Gastroesophageal sphincter (tissue), 4 donors: ENCODE measurements around the gene TMED8. TPM values are rescaled to one million over a fixed set of nuclear protein-coding genes. Genes with fewer than 3 reads are reported as not detected.
"Not testable (repeated sequence)": the region's sequence is repeated elsewhere in the genome, so short reads cannot be mapped to it uniquely, and the experiment has no call there.

ENCODE experiments used
- ATAC-seq: fragments of 150-250 bp; one replicate; pipeline ENCODE4 v1.9.1; 2016; ENCODE audit warnings: mild to moderate bottlenecking, moderate library complexity
- H3K27ac ChIP-seq, 4 donors: fragments of 200-600 bp; sonication (generic) in 3 of 4; 1 replicate in 3 of 4; 2 replicates in 1 of 4; pipeline ENCODE4 v1.5.1; 2016 to 2019
- H3K27me3 ChIP-seq: fragments of 200-600 bp; sonication (generic); one replicate; pipeline ENCODE4 v1.5.1; 2019
- H3K36me3 ChIP-seq, 2 donors: fragments of 200-600 bp; sonication (generic); one replicate each; pipeline ENCODE4 v1.5.1; 2019; ENCODE audit warnings: control low read depth in 1 of 2
- H3K4me1 ChIP-seq, 3 donors: fragments of 200-600 bp; sonication (generic); 1 replicate in 2 of 3; 2 replicates in 1 of 3; pipeline ENCODE4 v1.5.1; 2016 to 2019; ENCODE audit warnings: control low read depth in 2 of 3
- H3K4me3 ChIP-seq, 2 donors: fragments of 200-600 bp; sonication (generic); one replicate each; pipeline ENCODE4 v1.5.1; 2019; ENCODE audit warnings: mild to moderate bottlenecking in 1 of 2, moderate library complexity in 1 of 2
- H3K9me3 ChIP-seq, 3 donors: fragments of 200-600 bp; sonication (generic); one replicate each; pipeline ENCODE4 v1.5.1; 2017 to 2019; ENCODE audit warnings: control low read depth in 2 of 3
- CTCF ChIP-seq, 4 experiments: fragments of 200-600 bp in 2 of 4; fragments of 450-650 bp in 2 of 4; sonication (generic) in 1 of 4; IDR thresholded peaks; one replicate each; pipeline ENCODE4 v1.5.1; 2017 to 2019; ENCODE audit warnings: antibody characterized with exemption in 4 of 4, mild to moderate bottlenecking in 2 of 4, moderate library complexity in 2 of 4
- EP300 ChIP-seq: sonication (generic); formaldehyde crosslinking; IDR thresholded peaks from one replicate; pipeline ENCODE4 v1.6.1; 2017; ENCODE audit warnings: antibody characterized with exemption, mild to moderate bottlenecking
- POLR2A ChIP-seq, 2 donors: fragments of 450-650 bp; IDR thresholded peaks; one replicate each; pipeline ENCODE4 v1.6.1; 2017; ENCODE audit warnings: antibody characterized with exemption in 2 of 2, mild to moderate bottlenecking in 2 of 2, moderate library complexity in 1 of 2
- POLR2AphosphoS5 ChIP-seq: sonication (generic); formaldehyde crosslinking; IDR thresholded peaks from one replicate; pipeline ENCODE4 v1.6.1; 2017; ENCODE audit warnings: antibody characterized with exemption
- WGBS, 2 donors: methylation state at CpG; one replicate each; pipeline ENCODE4 v1.1.5; 2018; ENCODE audit warnings: low coverage in 1 of 2; 5-methylcytosine and 5-hydroxymethylcytosine counted together
- total RNA-seq, 4 donors: library from RNA; depleted of rRNA; stranded (reverse); fragments of >200 nt; gene quantifications; one replicate each; pipeline ENCODE4 v1.1.0, GENCODE V29; 2016

Gene TMED8
- total RNA-seq, 4 donors from 2014 or later = 16.6 to 21.4 (median 20.7) TPM

GRCh38 chr14:77337880-77338279 lies 39.0 kb downstream of the TMED8 start:
- Histone ChIP-seq H3K4me1 (no peaks in the 10 kb centered on the region), H3K27ac (no peak overlapping the region), H3K9me3 (no peaks in the 10 kb centered on the region), H3K4me3 (no peak overlapping the region), H3K36me3 (peaks cover 0 to 57% of the 10 kb centered on the region in 2 donors), H3K27me3 (no peaks in the 10 kb centered on the region)
- no peak for ATAC-seq
- WGBS, 2 donors = 70 to 88% methylated on average over 3 of the region's 3 CpGs
- no peak for TF ChIP-seq POLR2AphosphoS5
- no peak for TF ChIP-seq POLR2A (IDR thresholded peaks at IDR 0.05)
- no peak for TF ChIP-seq CTCF (IDR thresholded peaks at IDR 0.05)
- no peak for TF ChIP-seq EP300

- H3K36me3 ChIP-seq = peaks cover 0 to 50% of the 10 kb centered on the region in 2 donors
- not testable (repeated sequence) for H3K4me3 ChIP-seq, ATAC-seq, H3K27me3 ChIP-seq, H3K27ac ChIP-seq, H3K9me3 ChIP-seq, H3K4me1 ChIP-seq
- 71 to 91% methylated on average over 3 to 8 of the region's 9 CpGs for WGBS, 2 donors
These were observed 39.6 kb downstream of the TMED8 start for GRCh38 chr14:77337255-77337654.

GRCh38 chr14:77335576-77335975 lies 41.3 kb downstream of the TMED8 start:
- Histone ChIP-seq H3K27me3 (no peaks in the 10 kb centered on the region), H3K36me3 (peaks cover 0 to 34% of the 10 kb centered on the region in 2 donors), H3K4me1 (no peaks in the 10 kb centered on the region), H3K9me3 (no peaks in the 10 kb centered on the region), H3K27ac (no peak overlapping the region), H3K4me3 (no peak overlapping the region)
- no peak for TF ChIP-seq EP300
- no peak for TF ChIP-seq CTCF (IDR thresholded peaks at IDR 0.05)
- no peak for TF ChIP-seq POLR2A (IDR thresholded peaks at IDR 0.05)
- WGBS, 2 donors = 81 to 96% methylated on average over 3 of the region's 3 CpGs
- ATAC-seq = no peak

- no peaks in the 10 kb centered on the region for H3K27me3 ChIP-seq
- 65% methylated on average over 2 of the region's 7 CpGs; no CpG with 5 or more reads in 1 of the 2 donors for WGBS, 2 donors
- TF ChIP-seq CTCF (IDR thresholded peaks at IDR 0.05) = no peak
- TF ChIP-seq POLR2AphosphoS5 = no peak
- H3K4me3 ChIP-seq = no peak overlapping the region
- no peak for ATAC-seq
- no peaks in the 10 kb centered on the region for H3K36me3 ChIP-seq
- H3K9me3 ChIP-seq = no peaks in the 10 kb centered on the region
- H3K27ac ChIP-seq = no peak overlapping the region
- H3K4me1 ChIP-seq = no peaks in the 10 kb centered on the region
These were observed 47.0 kb downstream of the TMED8 start for GRCh38 chr14:77329872-77330271.

GRCh38 chr14:77327111-77327510 lies 49.8 kb downstream of the TMED8 start:
- no peaks in the 10 kb centered on the region for H3K36me3 ChIP-seq
- TF ChIP-seq POLR2AphosphoS5 (no peak), CTCF (IDR thresholded peaks at IDR 0.05) (no peak)
- H3K4me3 ChIP-seq = no peak overlapping the region
- H3K27me3 ChIP-seq = no peaks in the 10 kb centered on the region
- WGBS, 2 donors = no CpG with 5 or more reads among the region's 1 CpG
- H3K9me3 ChIP-seq = no peaks in the 10 kb centered on the region
- no peak for ATAC-seq
- peaks cover 0 to 6% (median 2%) of the 10 kb centered on the region in 3 donors for H3K4me1 ChIP-seq
- no peak overlapping the region for H3K27ac ChIP-seq

GRCh38 chr14:77325746-77326094 lies 51.2 kb downstream of the TMED8 start:
- H3K27ac ChIP-seq = no peak overlapping the region
- H3K9me3 ChIP-seq = no peaks in the 10 kb centered on the region
- H3K4me3 ChIP-seq = no peak overlapping the region
- TF ChIP-seq POLR2AphosphoS5 (no peak), CTCF (IDR thresholded peaks at IDR 0.05) (no peak), EP300 (no peak)
- peaks cover 0 to 9% (median 2%) of the 10 kb centered on the region in 3 donors for H3K4me1 ChIP-seq
- ATAC-seq = no peak
- no peaks in the 10 kb centered on the region for H3K36me3 ChIP-seq
- H3K27me3 ChIP-seq = no peaks in the 10 kb centered on the region
- 60 to 100% methylated on average over 1 of the region's 3 CpGs for WGBS, 2 donors
